Sigmoid colon (tissue), 7 donors: ENCODE results near the gene TADA1. TPM values are rescaled to one million over a fixed set of nuclear protein-coding genes. Genes with fewer than 3 reads are reported as not detected.

Experiments
- DNase-seq: peaks from one replicate; pipeline ENCODE4 v3.0.0-alpha.2; 2019
- H3K27ac ChIP-seq, 4 donors: fragments of 200-600 bp; sonication (generic); one replicate each; pipeline ENCODE4 v1.5.1; 2016 to 2019; ENCODE audit warnings: mild to moderate bottlenecking in 1 of 4
- H3K27me3 ChIP-seq, 3 donors: fragments of 200-600 bp; sonication (generic); one replicate each; pipeline ENCODE4 v1.5.1; 2019; ENCODE audit warnings: mild to moderate bottlenecking in 1 of 3
- H3K36me3 ChIP-seq, 4 donors: fragments of 200-600 bp; sonication (generic); one replicate each; pipeline ENCODE4 v1.5.1; 2016 to 2019
- H3K4me1 ChIP-seq, 4 donors: fragments of 200-600 bp; sonication (generic); one replicate each; pipeline ENCODE4 v1.5.1; 2017 to 2019
- H3K4me3 ChIP-seq, 4 donors: fragments of 200-600 bp; sonication (generic); one replicate each; pipeline ENCODE4 v1.5.1; 2017 to 2019; ENCODE audit warnings: mild to moderate bottlenecking in 2 of 4, moderate library complexity in 1 of 4
- H3K9me3 ChIP-seq, 4 donors: fragments of 200-600 bp in 3 of 4; sonication (generic) in 3 of 4; one replicate each; pipeline versions ENCODE4 v1.5.1 to v1.6.1; 2013 to 2019
- EP300 ChIP-seq, 4 donors: sonication (generic); formaldehyde crosslinking; IDR thresholded peaks; one replicate each; pipeline ENCODE4 v1.6.1; 2017; ENCODE audit warnings: antibody characterized with exemption in 4 of 4
- POLR2A ChIP-seq, 2 donors: fragments of 450-650 bp; IDR thresholded peaks; one replicate each; pipeline ENCODE4 v1.6.1; 2016; ENCODE audit warnings: antibody characterized with exemption in 2 of 2, mild to moderate bottlenecking in 2 of 2, moderate library complexity in 2 of 2
- POLR2AphosphoS5 ChIP-seq, 4 donors: sonication (generic); formaldehyde crosslinking; IDR thresholded peaks; one replicate each; pipeline ENCODE4 v1.6.1; 2017; ENCODE audit warnings: antibody characterized with exemption in 4 of 4
- WGBS, 2 donors: extraction: QIAGEN DNeasy Blood & Tissue Kit; methylation state at CpG; one replicate each; pipeline ENCODE4 v1.1.7; 2013; 5-methylcytosine and 5-hydroxymethylcytosine counted together
- intact Hi-C: fragments of 100-400 bp; cut with DNase I; formaldehyde crosslinking; loops from one replicate; pipeline ENCODE4 v1.15.1; 2023
- polyA plus RNA-seq, 3 donors: library from polyadenylated mRNA; stranded (reverse); fragments of 200-250 nt; gene quantifications; one replicate each; pipeline ENCODE4 v1.2.3, GENCODE V29; 2013
- total RNA-seq, 4 donors: library from RNA; depleted of rRNA; stranded (reverse); fragments of >200 nt; gene quantifications; one replicate each; pipeline ENCODE4 v1.1.0, GENCODE V29; 2016
- TF ChIP-seq, protein P1 (sequence below), 4 experiments: fragments of 450-650 bp in 3 of 4; fragments of 200-600 bp in 1 of 4; IDR thresholded peaks; one replicate each; pipeline ENCODE4 v1.5.1; 2016 to 2019; ENCODE audit warnings: antibody characterized with exemption in 4 of 4, mild to moderate bottlenecking in 3 of 4, moderate library complexity in 2 of 4
- donor health status: healthy with polysubstance abuse.
- donor health status: Bipolar disorder and iron deficiency.
- donor health status: healthy.

The TADA1 gene
- total and polyA plus RNA-seq, 7 donors = 7.2 to 16.4 (median 8.6) TPM

DNA sequence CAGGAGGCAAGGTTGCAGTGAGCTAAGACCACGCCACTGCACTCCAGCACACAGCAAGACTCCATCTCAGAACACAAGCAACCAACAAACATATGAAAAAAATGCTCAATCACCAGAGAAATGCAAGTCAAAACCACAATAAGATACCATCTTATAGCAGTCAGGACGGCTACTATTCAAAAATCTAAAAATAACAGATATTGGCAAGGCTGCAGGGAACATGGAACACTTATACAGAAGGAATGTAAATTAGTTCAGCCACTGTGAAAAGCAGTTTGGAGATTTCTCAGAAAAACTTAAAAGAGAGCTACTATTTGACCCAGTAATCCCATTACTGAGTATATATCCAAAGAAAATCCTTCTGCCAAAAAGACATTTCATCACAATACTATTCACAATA is 64.4 kb downstream of the TADA1 start:
- no peak for DNase-seq
- Histone ChIP-seq H3K4me3 (no peak overlapping the region), H3K27ac (no peak overlapping the region), H3K4me1 (no peaks in the 10 kb centered on the region), H3K27me3 (no peaks in the 10 kb centered on the region), H3K36me3 (no peaks in the 10 kb centered on the region), H3K9me3 (no peaks in the 10 kb centered on the region)
- TF ChIP-seq POLR2A (IDR thresholded peaks at IDR 0.05) = no peak
- no peak for TF ChIP-seq EP300 (IDR thresholded peaks at IDR 0.05)
- no peak for TF ChIP-seq POLR2AphosphoS5 (IDR thresholded peaks at IDR 0.05)
- TF ChIP-seq, protein P1, sequence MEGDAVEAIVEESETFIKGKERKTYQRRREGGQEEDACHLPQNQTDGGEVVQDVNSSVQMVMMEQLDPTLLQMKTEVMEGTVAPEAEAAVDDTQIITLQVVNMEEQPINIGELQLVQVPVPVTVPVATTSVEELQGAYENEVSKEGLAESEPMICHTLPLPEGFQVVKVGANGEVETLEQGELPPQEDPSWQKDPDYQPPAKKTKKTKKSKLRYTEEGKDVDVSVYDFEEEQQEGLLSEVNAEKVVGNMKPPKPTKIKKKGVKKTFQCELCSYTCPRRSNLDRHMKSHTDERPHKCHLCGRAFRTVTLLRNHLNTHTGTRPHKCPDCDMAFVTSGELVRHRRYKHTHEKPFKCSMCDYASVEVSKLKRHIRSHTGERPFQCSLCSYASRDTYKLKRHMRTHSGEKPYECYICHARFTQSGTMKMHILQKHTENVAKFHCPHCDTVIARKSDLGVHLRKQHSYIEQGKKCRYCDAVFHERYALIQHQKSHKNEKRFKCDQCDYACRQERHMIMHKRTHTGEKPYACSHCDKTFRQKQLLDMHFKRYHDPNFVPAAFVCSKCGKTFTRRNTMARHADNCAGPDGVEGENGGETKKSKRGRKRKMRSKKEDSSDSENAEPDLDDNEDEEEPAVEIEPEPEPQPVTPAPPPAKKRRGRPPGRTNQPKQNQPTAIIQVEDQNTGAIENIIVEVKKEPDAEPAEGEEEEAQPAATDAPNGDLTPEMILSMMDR (IDR thresholded peaks at IDR 0.05) = no peak
- intact Hi-C loops = no loop called here
- 57 to 89% methylated on average over 2 of the region's 2 CpGs for WGBS, 2 donors

DNA sequence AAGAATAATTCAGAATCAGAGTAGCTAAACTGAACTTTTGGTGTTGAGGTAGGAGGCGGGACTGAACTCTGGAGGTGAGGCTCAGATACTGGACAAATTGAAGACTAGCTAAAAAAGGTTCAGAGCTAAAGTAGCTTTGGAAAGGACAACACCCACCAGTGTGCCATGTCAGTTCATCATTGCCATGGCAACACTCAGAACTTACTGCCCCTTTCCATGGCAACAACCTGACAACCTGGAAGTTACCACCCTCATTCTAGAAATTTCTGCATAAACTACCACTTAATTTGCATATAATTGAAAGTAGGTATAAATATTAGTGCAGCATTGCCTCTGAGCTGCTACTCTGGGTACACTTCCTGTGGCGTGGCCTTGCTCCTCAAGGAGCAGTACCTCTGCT is 67.1 kb downstream of the TADA1 start:
- Histone ChIP-seq H3K36me3 (no peaks in the 10 kb centered on the region), H3K4me1 (no peaks in the 10 kb centered on the region), H3K27me3 (no peaks in the 10 kb centered on the region), H3K9me3 (no peaks in the 10 kb centered on the region), H3K4me3 (no peak overlapping the region), H3K27ac (no peak overlapping the region)
- TF ChIP-seq EP300 (IDR thresholded peaks at IDR 0.05) (no peak), POLR2A (IDR thresholded peaks at IDR 0.05) (no peak), POLR2AphosphoS5 (IDR thresholded peaks at IDR 0.05) (no peak)
- TF ChIP-seq, protein P1 (IDR thresholded peaks at IDR 0.05) = no peak
- 88 to 89% methylated on average over 2 of the region's 2 CpGs for WGBS, 2 donors
- intact Hi-C loops = no loop called here
- DNase-seq = no peak

Other genes with a start within 250 kb of the TADA1 start
- 10 to 100 TPM; 22.2 to 23.5 (median 22.9) TPM for gene POGK, start 36.8 kb downstream of the TADA1 start, total RNA-seq
- gene POGK, start 36.8 kb downstream of the TADA1 start, polyA plus RNA-seq = 10 to 100 TPM in 1 of 3 donors, 1 to 10 TPM in 2; 6.6 to 11.9 (median 6.7) TPM
- 10 to 100 TPM in 1 of 4 donors, 1 to 10 TPM in 3; 7.1 to 15.8 (median 8.4) TPM for gene ILDR2, start 99.3 kb upstream of the TADA1 start, total RNA-seq
- gene ILDR2, start 99.3 kb upstream of the TADA1 start, polyA plus RNA-seq = under 1 TPM in 1 of 3 donors, not detected in 2; 0.42 TPM
- 1 to 10 TPM in 3 of 4 donors, under 1 TPM in 1; 0.33 to 1.6 (median 1.1) TPM for gene MAEL, start 113.0 kb upstream of the TADA1 start, total RNA-seq
- 1 to 10 TPM in 1 of 3 donors, under 1 TPM in 1, not detected in 1; 0.07 to 1.2 TPM for gene MAEL, start 113.0 kb upstream of the TADA1 start, polyA plus RNA-seq
- under 1 TPM in 2 of 4 donors, not detected in 2; 0.28 to 0.36 TPM for gene GPA33, start 214.1 kb upstream of the TADA1 start, total RNA-seq
- gene GPA33, start 214.1 kb upstream of the TADA1 start, polyA plus RNA-seq = 100 to 1,000 TPM in 2 of 3 donors, 10 to 100 TPM in 1; 90.7 to 363 (median 101) TPM
- under 1 TPM in 1 of 4 donors, not detected in 3; 0.16 TPM for gene STYXL2, start 217.8 kb upstream of the TADA1 start, total RNA-seq
- under 1 TPM in 2 of 3 donors, not detected in 1; 0.01 to 0.23 TPM for gene STYXL2, start 217.8 kb upstream of the TADA1 start, polyA plus RNA-seq